Stimulated activated naive CD8-positive, alpha-beta T cell treated with anti-CD3 and anti-CD28 coated beads, Interleukin-15, Interleukin-2, amounts not matched to agents 100 ng/mL and 50 ng/mL, for 24 hours (primary cell): ENCODE data around the gene SNX6.

Experiments
- H3K27ac Mint-ChIP-seq: one replicate; pipeline ENCODE4 v1.8.0; 2021; ENCODE audit warnings: mild to moderate bottlenecking, mixed read lengths
- H3K27me3 Mint-ChIP-seq: one replicate; pipeline ENCODE4 v1.8.0; 2021; ENCODE audit warnings: mixed read lengths
- H3K36me3 Mint-ChIP-seq: one replicate; pipeline ENCODE4 v1.8.0; 2021; ENCODE audit warnings: low read depth, mixed read lengths
- H3K4me1 Mint-ChIP-seq: one replicate; pipeline ENCODE4 v1.8.0; 2021; ENCODE audit warnings: low read depth, mixed read lengths
- H3K4me3 Mint-ChIP-seq: one replicate; pipeline ENCODE4 v1.8.0; 2021; ENCODE audit warnings: mild to moderate bottlenecking, mixed read lengths
- H3K9me3 Mint-ChIP-seq: one replicate; pipeline ENCODE4 v1.8.0; 2021; ENCODE audit warnings: mixed read lengths

The SNX6 gene

GRCh38 chr14:34619471-34619870 lies 10.5 kb downstream of the SNX6 start:
- Mint-ChIP-seq H3K36me3 (peaks cover 58% of the 10 kb centered on the region), H3K4me1 (peaks cover 49% of the 10 kb centered on the region), H3K27me3 (no peaks in the 10 kb centered on the region), H3K27ac (no peak overlapping the region), H3K9me3 (no peaks in the 10 kb centered on the region), H3K4me3 (no peak overlapping the region)

GRCh38 chr14:34616360-34616759 lies 13.6 kb downstream of the SNX6 start:
- Mint-ChIP-seq H3K9me3 (no peaks in the 10 kb centered on the region), H3K27ac (no peak overlapping the region), H3K4me3 (no peak overlapping the region), H3K4me1 (peaks cover 48% of the 10 kb centered on the region), H3K27me3 (no peaks in the 10 kb centered on the region), H3K36me3 (peaks cover 49% of the 10 kb centered on the region)

GRCh38 chr14:34615507-34615906 lies 14.4 kb downstream of the SNX6 start:
- peaks cover 44% of the 10 kb centered on the region for H3K4me1 Mint-ChIP-seq
- H3K4me3 Mint-ChIP-seq = no peak overlapping the region
- peaks cover 45% of the 10 kb centered on the region for H3K36me3 Mint-ChIP-seq
- peak overlapping the region; percentile 26 for H3K27ac Mint-ChIP-seq
- H3K27me3 Mint-ChIP-seq = no peaks in the 10 kb centered on the region
- H3K9me3 Mint-ChIP-seq = no peaks in the 10 kb centered on the region

- Mint-ChIP-seq H3K4me1 (peaks cover 37% of the 10 kb centered on the region), H3K9me3 (no peaks in the 10 kb centered on the region), H3K27ac (no peak overlapping the region), H3K27me3 (no peaks in the 10 kb centered on the region), H3K4me3 (no peak overlapping the region), H3K36me3 (peaks cover 39% of the 10 kb centered on the region)
Measured at GRCh38 chr14:34614638-34615037, 15.3 kb downstream of the SNX6 start.

- Mint-ChIP-seq H3K9me3 (no peaks in the 10 kb centered on the region), H3K27me3 (no peaks in the 10 kb centered on the region), H3K27ac (no peak overlapping the region), H3K4me1 (peaks cover 24% of the 10 kb centered on the region), H3K36me3 (peaks cover 32% of the 10 kb centered on the region), H3K4me3 (no peak overlapping the region)
Measured at GRCh38 chr14:34610101-34610500, 19.8 kb downstream of the SNX6 start.

GRCh38 chr14:34605461-34605860 lies 24.5 kb downstream of the SNX6 start:
- H3K4me1 Mint-ChIP-seq = peaks cover 7% of the 10 kb centered on the region
- no peaks in the 10 kb centered on the region for H3K27me3 Mint-ChIP-seq
- no peak overlapping the region for H3K4me3 Mint-ChIP-seq
- H3K36me3 Mint-ChIP-seq = peaks cover 50% of the 10 kb centered on the region
- no peaks in the 10 kb centered on the region for H3K9me3 Mint-ChIP-seq
- H3K27ac Mint-ChIP-seq = no peak overlapping the region

GRCh38 chr14:34604995-34605394 lies 25.0 kb downstream of the SNX6 start:
- H3K36me3 Mint-ChIP-seq = peaks cover 55% of the 10 kb centered on the region
- no peak overlapping the region for H3K4me3 Mint-ChIP-seq
- no peaks in the 10 kb centered on the region for H3K9me3 Mint-ChIP-seq
- peaks cover 7% of the 10 kb centered on the region for H3K4me1 Mint-ChIP-seq
- H3K27me3 Mint-ChIP-seq = no peaks in the 10 kb centered on the region
- no peak overlapping the region for H3K27ac Mint-ChIP-seq

GRCh38 chr14:34596891-34597290 lies 33.1 kb downstream of the SNX6 start:
- H3K4me3 Mint-ChIP-seq = no peak overlapping the region
- no peaks in the 10 kb centered on the region for H3K27me3 Mint-ChIP-seq
- no peak overlapping the region for H3K27ac Mint-ChIP-seq
- H3K36me3 Mint-ChIP-seq = peaks cover 63% of the 10 kb centered on the region
- peaks cover 4% of the 10 kb centered on the region for H3K4me1 Mint-ChIP-seq
- H3K9me3 Mint-ChIP-seq = no peaks in the 10 kb centered on the region

- no peaks in the 10 kb centered on the region for H3K9me3 Mint-ChIP-seq
- no peaks in the 10 kb centered on the region for H3K4me1 Mint-ChIP-seq
- H3K27ac Mint-ChIP-seq = no peak overlapping the region
- H3K27me3 Mint-ChIP-seq = no peaks in the 10 kb centered on the region
- H3K36me3 Mint-ChIP-seq = peaks cover 64% of the 10 kb centered on the region
- H3K4me3 Mint-ChIP-seq = no peak overlapping the region
Measured at GRCh38 chr14:34593740-34594375, 36.1 kb downstream of the SNX6 start.

- Mint-ChIP-seq H3K27me3 (no peaks in the 10 kb centered on the region), H3K4me1 (peaks cover 6% of the 10 kb centered on the region), H3K36me3 (peaks cover 63% of the 10 kb centered on the region), H3K27ac (no peak overlapping the region), H3K9me3 (no peaks in the 10 kb centered on the region), H3K4me3 (no peak overlapping the region)
Measured at GRCh38 chr14:34592623-34593022, 37.3 kb downstream of the SNX6 start.

GRCh38 chr14:34583525-34583924 lies 46.4 kb downstream of the SNX6 start:
- peaks cover 5% of the 10 kb centered on the region for H3K4me1 Mint-ChIP-seq

GRCh38 chr14:34582117-34582680 lies 47.7 kb downstream of the SNX6 start:
- H3K4me3 Mint-ChIP-seq = no peak overlapping the region
- no peaks in the 10 kb centered on the region for H3K4me1 Mint-ChIP-seq
- peaks cover 49% of the 10 kb centered on the region for H3K36me3 Mint-ChIP-seq
- H3K27ac Mint-ChIP-seq = no peak overlapping the region
- no peaks in the 10 kb centered on the region for H3K27me3 Mint-ChIP-seq
- H3K9me3 Mint-ChIP-seq = no peaks in the 10 kb centered on the region

More at GRCh38 chr14:34583525-34583924, 46.4 kb downstream of the SNX6 start:
- Mint-ChIP-seq H3K27me3 (no peaks in the 10 kb centered on the region), H3K4me3 (no peak overlapping the region), H3K36me3 (peaks cover 47% of the 10 kb centered on the region), H3K9me3 (no peaks in the 10 kb centered on the region), H3K27ac (no peak overlapping the region)

GRCh38 chr14:34580381-34580780 lies 49.6 kb downstream of the SNX6 start:
- H3K4me1 Mint-ChIP-seq = no peaks in the 10 kb centered on the region
- no peaks in the 10 kb centered on the region for H3K27me3 Mint-ChIP-seq
- H3K27ac Mint-ChIP-seq = no peak overlapping the region
- no peak overlapping the region for H3K4me3 Mint-ChIP-seq
- no peaks in the 10 kb centered on the region for H3K9me3 Mint-ChIP-seq
- peaks cover 46% of the 10 kb centered on the region for H3K36me3 Mint-ChIP-seq

GRCh38 chr14:34571771-34572170 lies 58.2 kb downstream of the SNX6 start:
- Mint-ChIP-seq H3K27me3 (no peaks in the 10 kb centered on the region), H3K36me3 (peaks cover 21% of the 10 kb centered on the region), H3K27ac (no peak overlapping the region), H3K4me1 (peaks cover 3% of the 10 kb centered on the region), H3K9me3 (no peaks in the 10 kb centered on the region), H3K4me3 (no peak overlapping the region)

GRCh38 chr14:34569750-34570149 lies 60.2 kb downstream of the SNX6 start:
- H3K36me3 Mint-ChIP-seq = peaks cover 21% of the 10 kb centered on the region
- H3K4me3 Mint-ChIP-seq = no peak overlapping the region
- H3K4me1 Mint-ChIP-seq = peaks cover 3% of the 10 kb centered on the region
- H3K27ac Mint-ChIP-seq = no peak overlapping the region
- H3K9me3 Mint-ChIP-seq = no peaks in the 10 kb centered on the region
- H3K27me3 Mint-ChIP-seq = no peaks in the 10 kb centered on the region

- Mint-ChIP-seq H3K36me3 (peaks cover 28% of the 10 kb centered on the region), H3K27me3 (no peaks in the 10 kb centered on the region), H3K4me1 (peaks cover 3% of the 10 kb centered on the region), H3K27ac (no peak overlapping the region), H3K4me3 (no peak overlapping the region), H3K9me3 (no peaks in the 10 kb centered on the region)
Measured at GRCh38 chr14:34568803-34569202, 61.1 kb downstream of the SNX6 start.
